KOPT-K1 (cell line): Measurements from ENCODE around the gene SP1.
"Not testable (repeated sequence)": the region's sequence is repeated elsewhere in the genome, so short reads cannot be mapped to it uniquely, and the experiment has no call there.

Source experiments
- H3K27ac ChIP-seq: fragments of 200-600 bp; sonication (generic); 2 replicates; pipeline ENCODE4 v1.5.1; 2016; ENCODE audit warnings: antibody characterized with exemption, mild to moderate bottlenecking, low read depth, low read length; ENCODE audit not compliant: poor library complexity, severe bottlenecking
- H3K36me3 ChIP-seq: fragments of 200-600 bp; sonication (generic); 2 replicates; pipeline ENCODE4 v1.5.1; 2017; ENCODE audit warnings: antibody characterized with exemption, mild to moderate bottlenecking, low read length, moderate library complexity; ENCODE audit not compliant: insufficient read depth
- H3K9me3 ChIP-seq: fragments of 200-600 bp; sonication (generic); 2 replicates; pipeline ENCODE4 v1.5.1; 2017; ENCODE audit warnings: antibody characterized with exemption, low read length, mild to moderate bottlenecking; ENCODE audit not compliant: insufficient read depth, poor library complexity, severe bottlenecking

The SP1 gene

DNA sequence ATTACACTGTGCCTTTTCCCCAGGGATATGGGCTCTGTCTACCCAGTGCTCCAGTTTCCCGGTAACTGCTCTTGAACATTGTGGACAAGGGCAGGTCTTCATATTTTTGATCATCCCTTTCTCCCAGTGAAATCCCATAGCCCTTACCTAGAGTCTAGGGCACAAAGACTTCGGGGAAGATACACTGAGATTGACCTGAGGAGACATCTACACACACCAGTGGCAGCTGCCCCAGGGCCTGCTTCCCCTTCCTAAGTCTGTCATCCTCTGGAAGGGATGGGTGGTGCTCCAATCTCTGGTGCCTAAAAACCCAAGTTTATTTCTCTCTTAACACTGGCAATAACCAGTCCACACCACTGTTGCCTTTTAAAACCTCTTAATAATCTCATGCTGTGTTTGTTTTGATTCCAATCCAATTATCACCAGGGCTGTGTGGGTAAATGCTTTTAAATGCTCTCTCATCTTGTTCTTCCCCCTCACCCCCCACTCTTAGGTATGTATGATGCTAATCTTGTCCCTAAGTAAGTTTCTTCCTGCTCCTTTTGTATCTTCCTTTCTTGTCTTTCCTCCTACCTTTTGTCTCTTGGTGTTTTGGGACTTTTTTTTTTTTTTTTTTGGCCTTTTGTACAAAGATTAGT lies 35.9 kb downstream of the SP1 start:
- H3K27ac ChIP-seq, H3K9me3 ChIP-seq: not testable (repeated sequence)
- peaks cover 32% of the 10 kb centered on the region for H3K36me3 ChIP-seq

- H3K9me3 ChIP-seq, H3K27ac ChIP-seq: not testable (repeated sequence)
- peaks cover 18% of the 10 kb centered on the region for H3K36me3 ChIP-seq
These were observed 37.4 kb downstream of the SP1 start for GRCh38 chr12:53417291-53417816.

GRCh38 chr12:53418221-53418620 lies 38.2 kb downstream of the SP1 start:
- Histone ChIP-seq H3K36me3 (peaks cover 12% of the 10 kb centered on the region), H3K27ac (no peak overlapping the region), H3K9me3 (no peaks in the 10 kb centered on the region)

- no peaks in the 10 kb centered on the region for H3K9me3 ChIP-seq
- no peaks in the 10 kb centered on the region; the same call in 1 of the 2 replicates for H3K36me3 ChIP-seq
- H3K27ac ChIP-seq = no peak overlapping the region
These were observed 39.8 kb downstream of the SP1 start for GRCh38 chr12:53419756-53420155.

GRCh38 chr12:53422247-53422646 lies 42.3 kb downstream of the SP1 start:
- not testable (repeated sequence) for H3K27ac ChIP-seq, H3K9me3 ChIP-seq, H3K36me3 ChIP-seq

DNA sequence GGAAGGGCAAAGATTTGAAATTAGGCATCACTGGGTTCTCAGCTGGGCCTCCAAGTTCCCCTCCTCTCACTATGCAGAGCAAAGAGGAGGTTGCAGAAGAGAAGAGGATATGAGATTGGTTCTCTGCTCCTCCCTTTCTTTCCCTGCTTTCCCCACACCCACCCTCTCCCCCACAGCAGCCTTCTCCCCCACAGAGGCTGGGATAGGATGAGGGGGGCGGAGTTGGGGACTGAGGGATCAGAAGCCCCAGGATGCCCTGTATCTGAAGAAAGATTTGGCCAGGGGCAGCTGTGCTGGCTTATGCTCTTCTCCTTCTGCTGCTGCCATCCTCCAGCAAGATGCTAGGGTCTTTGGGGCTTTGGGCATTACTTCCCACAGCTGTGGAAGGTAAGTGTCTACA lies 43.6 kb downstream of the SP1 start, which contains the start of gene AMHR2:
Gene AMHR2, plus strand, starts transcription at position 259 of the 400 bp plus-strand sequence. Its CDS starts 80 bp downstream, at position 339.
- Histone ChIP-seq H3K36me3 (no peaks in the 10 kb centered on the region), H3K27ac (no peak within 1 kb of the TSS), H3K9me3 (no peaks in the 10 kb centered on the region)

GRCh38 chr12:53424626-53425514 lies 44.9 kb downstream of the SP1 start:
- Histone ChIP-seq H3K36me3 (no peaks in the 10 kb centered on the region), H3K9me3 (no peaks in the 10 kb centered on the region), H3K27ac (no peak overlapping the region)

GRCh38 chr12:53425515-53426150 lies 45.7 kb downstream of the SP1 start:
- Histone ChIP-seq H3K36me3 (no peaks in the 10 kb centered on the region), H3K9me3 (no peaks in the 10 kb centered on the region), H3K27ac (no peak overlapping the region)

GRCh38 chr12:53427905-53428594 lies 48.1 kb downstream of the SP1 start:
- Histone ChIP-seq H3K9me3 (no peaks in the 10 kb centered on the region), H3K36me3 (no peaks in the 10 kb centered on the region), H3K27ac (no peak overlapping the region)

- Histone ChIP-seq H3K9me3 (no peaks in the 10 kb centered on the region), H3K36me3 (no peaks in the 10 kb centered on the region), H3K27ac (no peak overlapping the region)
These were observed 48.8 kb downstream of the SP1 start for GRCh38 chr12:53428741-53429140.

DNA sequence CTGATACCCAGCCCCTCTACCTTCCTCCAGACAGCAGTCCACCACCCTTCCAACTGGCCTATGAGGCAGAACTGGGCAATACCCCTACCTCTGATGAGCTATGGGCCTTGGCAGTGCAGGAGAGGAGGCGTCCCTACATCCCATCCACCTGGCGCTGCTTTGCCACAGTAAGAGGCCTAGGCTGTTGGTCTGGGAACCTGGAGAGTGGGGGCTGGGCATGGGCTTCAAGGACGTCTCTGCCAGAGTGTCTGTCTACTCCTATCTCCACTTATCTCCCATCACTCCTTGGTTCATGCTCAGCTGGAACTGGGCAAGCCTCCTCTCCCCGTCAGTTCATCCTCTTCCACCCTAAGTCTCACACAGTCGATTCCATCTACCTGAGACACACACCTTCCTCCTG lies 50.1 kb downstream of the SP1 start:
- Histone ChIP-seq H3K27ac (no peak overlapping the region), H3K9me3 (no peaks in the 10 kb centered on the region), H3K36me3 (no peaks in the 10 kb centered on the region)

DNA sequence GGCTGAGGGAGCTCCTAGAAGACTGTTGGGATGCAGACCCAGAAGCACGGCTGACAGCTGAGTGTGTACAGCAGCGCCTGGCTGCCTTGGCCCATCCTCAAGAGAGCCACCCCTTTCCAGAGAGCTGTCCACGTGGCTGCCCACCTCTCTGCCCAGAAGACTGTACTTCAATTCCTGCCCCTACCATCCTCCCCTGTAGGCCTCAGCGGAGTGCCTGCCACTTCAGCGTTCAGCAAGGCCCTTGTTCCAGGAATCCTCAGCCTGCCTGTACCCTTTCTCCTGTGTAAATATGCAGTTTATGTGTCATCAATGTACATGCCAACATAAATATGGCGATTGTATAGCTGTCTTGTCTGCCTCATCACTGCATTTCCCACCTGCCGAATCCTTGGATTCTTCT lies 51.2 kb downstream of the SP1 start:
- H3K9me3 ChIP-seq = no peaks in the 10 kb centered on the region
- H3K36me3 ChIP-seq = no peaks in the 10 kb centered on the region
- H3K27ac ChIP-seq = no peak overlapping the region

- not testable (repeated sequence) for H3K27ac ChIP-seq, H3K36me3 ChIP-seq, H3K9me3 ChIP-seq
These were observed 55.4 kb downstream of the SP1 start for GRCh38 chr12:53435326-53435725.

DNA sequence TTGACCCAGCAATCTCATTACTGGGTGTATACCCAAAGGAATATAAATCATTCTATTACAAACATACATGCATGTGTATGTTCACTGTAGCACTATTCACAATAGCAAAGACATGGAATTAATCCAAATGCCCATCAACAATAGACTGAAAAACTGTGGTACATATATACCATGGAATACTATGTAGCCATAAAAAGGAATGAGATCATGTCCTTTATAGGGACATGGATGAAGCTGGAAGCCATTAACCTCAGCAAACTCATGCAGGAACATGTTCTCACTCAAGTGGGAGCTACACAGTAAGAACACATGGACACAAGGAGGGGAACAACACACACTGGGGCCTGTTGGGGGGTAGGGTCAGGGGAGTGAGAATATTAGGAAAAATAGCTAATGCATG lies 59.6 kb downstream of the SP1 start:
- H3K36me3 ChIP-seq = peaks cover 17% of the 10 kb centered on the region
- not testable (repeated sequence) for H3K27ac ChIP-seq, H3K9me3 ChIP-seq
